Measurements from ENCODE around the gene RHOG.
"Not testable (repeated sequence)": the region's sequence is repeated elsewhere in the genome, so short reads cannot be mapped to it uniquely, and the experiment has no call there.

RHOG gene

GRCh38 chr11:3834349-3834663, 6.5 kb downstream of the RHOG start:
- no peak for DNase-seq (ENCODE audit: low read depth)

DNA sequence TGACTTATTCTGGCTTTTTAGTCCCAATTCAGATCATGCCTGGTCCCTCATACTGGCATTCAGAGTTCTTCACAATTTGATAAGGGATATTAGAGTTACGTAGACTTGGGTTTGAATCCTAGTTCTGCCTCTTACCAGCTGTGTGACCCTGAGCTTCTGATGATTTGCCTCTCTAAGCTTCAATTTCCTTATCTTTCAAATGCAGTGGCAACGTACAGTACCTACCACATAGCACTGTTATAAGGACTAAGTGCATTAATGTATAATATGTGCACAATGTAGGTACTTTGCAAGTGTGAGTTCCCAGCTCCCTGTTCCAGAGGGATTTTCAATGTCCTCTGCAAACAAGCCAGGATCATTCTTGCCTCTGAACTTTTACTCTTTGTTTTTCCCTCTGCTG, 7.3 kb downstream of the RHOG start:
- DNase-seq (ENCODE audit: low read depth), result no peak

DNA sequence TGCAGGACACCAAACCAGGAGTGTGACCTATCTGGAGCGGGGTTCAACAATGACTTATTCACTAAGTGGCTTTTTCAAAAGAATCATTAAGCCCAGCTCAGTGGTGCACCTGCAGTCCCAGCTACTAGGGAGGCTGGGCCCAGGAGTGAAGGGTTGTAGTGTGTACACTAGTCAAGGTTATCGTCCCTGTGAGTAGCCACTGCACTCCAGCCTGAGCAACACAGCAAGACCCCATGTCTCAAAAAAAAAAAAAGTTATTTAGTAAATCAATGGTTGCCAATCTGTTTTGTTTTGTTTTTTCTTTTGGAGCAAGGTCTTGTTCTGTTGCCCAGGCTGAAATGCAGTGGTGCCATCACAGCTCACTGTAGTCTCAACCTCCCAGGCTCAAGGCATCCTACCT, 7.9 kb downstream of the RHOG start:
- DNase-seq (ENCODE audit: low read depth), result no peak

DNA sequence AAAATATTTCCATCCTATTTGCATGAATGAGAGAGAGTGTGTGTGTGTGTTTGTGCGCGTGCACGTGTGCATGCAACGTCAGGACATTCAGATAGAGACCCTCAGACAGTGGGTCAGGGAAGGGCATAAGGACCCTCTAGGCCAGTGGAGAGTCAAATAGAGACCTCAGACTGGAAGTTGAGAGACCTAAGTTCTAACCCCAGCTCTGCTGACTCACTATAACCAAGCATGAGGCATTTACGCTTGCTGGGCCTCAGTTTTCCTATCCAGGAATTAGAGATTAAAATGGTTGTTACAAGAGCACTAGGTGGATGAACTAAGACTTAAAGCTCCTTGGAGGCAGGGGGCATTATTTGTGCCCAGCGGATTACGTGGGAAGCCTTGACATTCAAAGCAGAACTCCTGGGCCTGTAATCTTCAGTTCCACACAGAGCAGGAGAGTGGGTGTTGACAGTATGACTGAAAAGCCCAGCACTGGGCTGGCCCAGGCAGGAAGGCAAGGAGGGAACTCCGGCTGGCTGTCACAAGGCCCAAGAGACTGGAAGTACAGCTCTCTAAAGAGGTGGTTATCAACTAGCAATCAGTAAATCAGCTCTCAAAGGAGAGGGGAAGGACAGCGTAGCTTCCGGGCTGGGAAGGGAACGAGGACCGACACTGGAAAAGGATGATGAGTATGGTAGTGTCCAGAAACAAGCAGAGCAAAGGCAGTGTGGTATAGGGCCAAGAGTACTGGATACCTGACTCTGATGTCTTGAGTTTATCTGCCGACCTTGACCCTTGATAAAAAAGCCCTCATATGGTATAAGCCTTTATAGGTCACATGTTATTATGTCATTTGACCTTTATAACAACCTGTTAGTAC, 9.2 kb downstream of the RHOG start:
- DNase-seq (ENCODE audit: low read depth), result peak; percentile 25

DNA sequence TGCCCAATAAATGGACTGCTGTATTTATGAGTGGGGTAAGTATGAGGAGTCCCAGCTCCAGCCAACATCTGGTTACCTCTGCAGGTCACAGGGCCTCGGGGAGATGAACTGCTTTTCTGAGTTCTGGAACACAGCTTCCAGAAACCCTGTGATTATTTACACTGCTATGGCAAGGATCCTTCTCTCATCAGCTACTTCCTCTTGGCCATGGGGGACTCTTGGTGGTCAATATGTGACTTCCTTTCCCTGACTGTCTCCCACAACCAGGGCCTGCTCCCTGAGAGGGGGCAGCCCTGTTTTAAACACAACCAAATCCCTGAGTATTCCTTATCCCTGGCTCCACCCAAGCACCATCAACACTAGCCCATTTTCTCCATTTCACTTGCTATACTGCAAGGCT, 10.0 kb downstream of the RHOG start:
- no peak for DNase-seq (ENCODE audit: low read depth)

GRCh38 chr11:3830088-3830487, 10.7 kb downstream of the RHOG start:
- no peak for DNase-seq (ENCODE audit: low read depth)

GRCh38 chr11:3827434-3828186, 13.1 kb downstream of the RHOG start:
- no peak for DNase-seq (ENCODE audit: low read depth)

- DNase-seq (ENCODE audit: low read depth), result no peak
Observed at GRCh38 chr11:3826721-3827120, 14.0 kb downstream of the RHOG start.

DNA sequence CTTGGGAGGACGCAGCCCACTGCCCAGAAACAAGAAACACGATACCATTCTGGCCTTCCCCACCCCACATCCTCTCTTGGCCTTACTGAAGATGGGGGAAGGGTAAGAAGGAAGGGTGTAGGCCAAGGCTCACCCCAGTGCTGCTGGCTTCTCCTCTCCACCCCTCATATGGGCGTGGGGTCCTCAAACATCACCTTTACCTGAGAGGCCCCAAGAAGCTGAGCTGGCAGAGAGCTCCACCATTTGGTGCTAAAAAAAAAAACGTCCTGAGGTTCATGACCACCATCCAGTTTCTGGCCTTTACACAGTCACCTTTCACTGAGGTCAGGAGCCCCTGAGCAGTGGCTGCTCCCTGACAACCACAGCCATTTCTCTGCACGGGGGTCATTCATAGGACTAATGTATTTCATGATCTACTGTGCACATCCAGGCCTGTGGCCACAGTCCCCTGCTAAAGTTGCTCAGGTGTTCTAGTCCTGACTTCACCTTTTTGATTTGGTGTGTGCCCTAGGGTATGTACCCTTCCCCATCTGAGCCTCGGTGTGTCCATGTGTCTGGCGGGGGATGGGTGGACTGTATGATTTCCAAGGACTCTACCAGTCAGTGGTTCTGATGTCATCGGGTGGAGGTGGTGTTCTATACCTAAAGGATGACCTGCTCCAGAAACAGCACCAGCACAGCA, 15.1 kb downstream of the RHOG start:
- no peak for DNase-seq (ENCODE audit: low read depth)

GRCh38 chr11:3824714-3825472, 15.9 kb downstream of the RHOG start:
- DNase-seq (ENCODE audit: low read depth), result peak; percentile 34

DNA sequence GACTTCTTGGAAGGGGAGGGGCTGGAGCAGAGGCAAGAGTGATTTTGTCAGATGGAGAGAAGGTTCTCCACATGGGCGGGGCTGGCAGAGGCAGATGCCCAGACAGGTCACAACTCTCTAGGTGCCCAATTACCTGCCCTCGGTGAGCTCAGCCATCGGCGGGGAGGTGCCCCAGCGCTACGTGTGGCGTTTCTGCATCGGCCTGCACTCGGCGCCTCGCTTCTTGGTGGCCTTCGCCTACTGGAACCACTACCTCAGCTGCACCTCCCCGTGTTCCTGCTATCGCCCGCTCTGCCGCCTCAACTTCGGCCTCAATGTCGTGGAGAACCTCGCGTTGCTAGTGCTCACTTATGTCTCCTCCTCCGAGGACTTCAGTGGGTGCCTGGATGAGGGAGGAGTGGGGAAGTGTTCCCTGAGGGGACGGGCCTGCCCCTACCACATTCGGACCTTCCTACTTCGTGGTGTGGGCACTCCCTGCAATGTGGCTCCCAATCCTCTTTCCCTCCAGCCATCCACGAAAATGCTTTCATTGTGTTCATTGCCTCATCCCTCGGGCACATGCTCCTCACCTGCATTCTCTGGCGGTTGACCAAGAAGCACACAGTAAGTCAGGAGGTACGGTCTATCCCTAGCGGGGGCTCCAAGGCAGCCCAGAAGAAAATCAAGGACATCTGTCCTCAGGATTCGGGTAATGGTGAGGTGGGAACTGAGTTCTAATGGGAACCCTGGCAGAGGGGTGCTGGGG, 16.8 kb downstream of the RHOG start:
- no peak for DNase-seq (ENCODE audit: low read depth)

DNA sequence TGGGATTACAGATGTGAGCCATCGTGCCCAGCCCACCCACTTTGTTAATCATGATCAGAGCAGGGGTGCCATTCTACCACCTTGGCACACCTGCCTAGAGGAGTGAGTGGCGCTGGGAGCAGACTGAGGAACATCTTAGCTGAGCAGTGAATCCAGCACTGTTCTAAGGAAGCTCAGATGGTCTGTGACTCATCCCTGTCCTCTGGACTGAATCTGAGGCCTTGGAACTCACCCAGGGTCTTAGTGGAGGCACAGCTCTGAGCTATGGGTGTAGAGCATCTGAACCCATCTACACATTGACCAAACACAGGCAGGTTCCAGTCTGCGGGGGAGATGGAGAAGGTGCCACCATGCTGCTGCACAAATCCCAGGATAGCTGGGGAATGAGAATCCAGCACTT, 17.5 kb downstream of the RHOG start:
- peak; percentile 89 for DNase-seq (ENCODE audit: low read depth)

DNA sequence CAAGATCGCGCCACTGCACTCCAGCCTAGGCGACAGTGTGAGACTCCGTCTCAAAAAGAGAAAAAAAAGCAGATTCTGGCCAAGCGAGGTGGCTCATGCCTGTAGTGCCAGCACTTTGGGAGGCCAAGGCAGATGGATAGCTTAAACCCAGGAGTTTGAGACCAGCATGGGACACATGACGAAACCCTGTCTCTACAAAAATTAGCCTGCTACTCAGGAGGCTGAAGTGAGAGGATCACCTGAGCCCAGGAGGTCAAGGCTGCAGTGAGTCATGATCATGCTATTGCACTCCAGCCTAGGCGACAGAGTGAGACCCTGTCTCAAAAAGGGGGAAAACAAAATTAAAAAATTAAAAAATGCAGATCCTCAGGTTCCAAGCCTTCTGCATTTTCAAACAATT, 18.4 kb downstream of the RHOG start:
- no peak for DNase-seq (ENCODE audit: low read depth)

DNA sequence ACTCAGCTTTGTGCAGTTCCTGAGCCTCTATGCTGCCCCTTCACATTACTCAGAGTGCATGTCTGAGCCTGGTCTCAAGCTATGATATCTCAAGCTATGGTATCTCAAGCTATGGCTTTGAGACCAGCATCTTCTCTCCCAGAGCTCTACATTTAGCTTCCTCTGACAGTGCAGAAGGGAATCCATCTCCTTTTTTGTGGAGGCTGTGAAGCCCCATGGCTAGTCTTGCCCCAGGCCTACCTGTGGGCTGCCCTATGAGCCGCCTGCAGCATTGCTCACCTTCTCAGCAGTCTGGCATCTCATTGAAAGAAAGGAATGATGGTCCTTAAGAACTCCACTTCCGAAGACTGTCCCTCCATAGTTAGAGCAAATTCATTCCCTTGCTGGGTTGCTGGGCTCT, 19.8 kb downstream of the RHOG start:
- no peak for DNase-seq (ENCODE audit: low read depth)

DNA sequence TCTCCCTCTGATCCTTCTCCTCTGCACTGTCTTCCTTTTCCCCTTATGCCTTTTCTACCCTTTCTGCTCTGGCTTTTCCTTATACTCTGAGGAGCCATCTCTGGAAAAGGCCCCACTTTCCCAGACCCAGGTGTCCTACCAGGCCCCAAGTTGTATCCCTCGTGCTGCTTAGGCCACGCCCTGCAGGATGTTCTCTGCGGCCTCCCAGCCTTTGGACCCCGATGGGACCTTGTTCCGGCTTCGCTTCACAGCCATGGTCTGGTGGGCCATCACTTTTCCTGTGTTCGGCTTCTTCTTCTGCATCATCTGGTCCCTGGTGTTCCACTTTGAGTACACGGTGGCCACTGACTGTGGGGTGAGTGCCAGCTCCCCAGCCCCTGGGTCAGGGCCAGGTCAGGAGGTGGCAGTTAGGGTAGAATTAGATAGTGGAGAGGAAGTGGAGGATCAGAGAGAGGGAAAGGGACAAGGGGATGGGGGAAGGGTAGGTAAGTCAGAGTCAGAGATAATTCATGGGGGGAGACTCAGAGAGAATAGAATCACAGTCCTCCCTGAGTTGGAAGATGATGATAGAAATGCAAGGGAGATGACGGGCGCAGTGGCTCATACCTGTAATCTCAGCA, 23.5 kb downstream of the RHOG start:
- DNase-seq (ENCODE audit: low read depth), result no peak

- no peak for DNase-seq (ENCODE audit: low read depth)
Observed at GRCh38 chr11:3816673-3817072, 24.1 kb downstream of the RHOG start.

GRCh38 chr11:3815845-3816244, 24.9 kb downstream of the RHOG start:
- no peak for DNase-seq (ENCODE audit: low read depth)

DNA sequence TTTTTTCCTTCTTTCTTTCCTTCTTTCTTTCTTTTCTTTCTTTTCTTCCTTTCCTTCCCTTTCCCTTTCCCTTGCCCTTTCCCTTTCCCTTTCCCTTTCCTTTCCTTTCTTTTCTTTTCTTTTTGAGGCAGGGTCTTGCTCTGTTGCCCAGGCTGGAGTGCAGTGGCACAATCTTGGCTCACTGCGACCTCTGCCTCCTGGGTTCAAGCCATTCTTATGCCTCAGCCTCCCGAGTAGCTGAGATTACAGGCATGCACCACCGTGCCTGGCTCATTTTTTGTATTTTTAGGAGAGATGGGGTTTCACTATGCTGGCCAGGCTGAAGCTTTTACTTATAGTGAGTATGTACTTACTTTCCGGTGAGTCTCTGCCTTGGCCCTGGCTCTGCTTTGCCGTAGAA, 25.9 kb downstream of the RHOG start:
- DNase-seq (ENCODE audit: low read depth), result not testable (repeated sequence)

- DNase-seq (ENCODE audit: low read depth), result no peak
Observed at GRCh38 chr11:3810951-3811350, 29.8 kb downstream of the RHOG start.

- DNase-seq (ENCODE audit: low read depth), result no peak
Observed at GRCh38 chr11:3810446-3810845, 30.3 kb downstream of the RHOG start.

GRCh38 chr11:3809624-3809928, 31.2 kb downstream of the RHOG start:
- DNase-seq (ENCODE audit: low read depth), result no peak

Data from iris pigment epithelial cell (primary cell).